ENCODE results near the gene NOL9. TPM values are rescaled to one million over a fixed set of nuclear protein-coding genes. Genes with fewer than 3 reads are reported as not detected.

Gene NOL9
- total RNA-seq, 1 donor from 2014 or later: 48.0 TPM

GRCh38 chr1:6554907-6555778 is 830 bp upstream of the NOL9 start, which contains the start of gene TAS1R1:
TSS of gene TAS1R1 (plus strand) at chr1:6555307. CDS start at chr1:6555374, 67 bp downstream.
- no peaks in the 10 kb centered on the region for H3K27me3 ChIP-seq
- no peaks in the 10 kb centered on the region for H3K9me3 Mint-ChIP-seq
- peak within 1 kb of the TSS; percentile 88 for H3K4me2 ChIP-seq
- H3F3A ChIP-seq (ENCODE audit: low read depth): no peaks in the 10 kb centered on the region
- H3K9ac ChIP-seq: peak within 1 kb of the TSS; percentile 97
- no peaks in the 10 kb centered on the region for H3K36me3 ChIP-seq
- H4K20me1 ChIP-seq (ENCODE audit: low read depth): peaks cover 13% of the 10 kb centered on the region
- H3K79me2 ChIP-seq (ENCODE audit: low read depth): peaks cover 33% of the 10 kb centered on the region
- no peak for DNase-seq (ENCODE audit: low spot score)
- peaks cover 2% of the 10 kb centered on the region for H3K36me3 Mint-ChIP-seq
- H2AFZ ChIP-seq (replicated peaks): peak within 1 kb of the TSS; percentile 88
- H3K27ac Mint-ChIP-seq: no peak within 1 kb of the TSS
- peak within 1 kb of the TSS; percentile 98 for H3K4me3 ChIP-seq
- peak within 1 kb of the TSS; percentile 83 for H3K4me3 Mint-ChIP-seq
- peaks cover 7% of the 10 kb centered on the region for H3K4me1 ChIP-seq
- H3K4me1 Mint-ChIP-seq: peaks cover 11% of the 10 kb centered on the region
- no peaks in the 10 kb centered on the region for H3K9me3 ChIP-seq (ENCODE audit: low read depth)
- peaks cover 5% of the 10 kb centered on the region for H3K27me3 Mint-ChIP-seq (ENCODE audit: insufficient read depth, low read depth)
- TF ChIP-seq EZH2phosphoT487 (IDR thresholded peaks at IDR 0.05) (no peak), EZH2 (IDR thresholded peaks at IDR 0.05) (no peak), CTCF (IDR thresholded peaks at IDR 0.05) (no peak)
- no peak within 1 kb of the TSS for H3K27ac ChIP-seq

GRCh38 chr1:6547301-6547700 is 7.0 kb downstream of the NOL9 start:
- Mint-ChIP-seq H3K4me3 (no peak overlapping the region), H3K27me3 (ENCODE audit: insufficient read depth, low read depth) (no peaks in the 10 kb centered on the region), H3K9me3 (no peaks in the 10 kb centered on the region), H3K36me3 (peaks cover 24% of the 10 kb centered on the region), H3K27ac (no peak overlapping the region), H3K4me1 (no peaks in the 10 kb centered on the region)
- H3K36me3 ChIP-seq: peaks cover 5% of the 10 kb centered on the region
- H3K4me3 ChIP-seq: no peak overlapping the region
- H3K27me3 ChIP-seq: no peaks in the 10 kb centered on the region
- H3K27ac ChIP-seq: no peak overlapping the region
- TF ChIP-seq EZH2phosphoT487 (IDR thresholded peaks at IDR 0.05) (no peak), EZH2 (IDR thresholded peaks at IDR 0.05) (no peak), CTCF (IDR thresholded peaks at IDR 0.05) (no peak)
- no peak for DNase-seq (ENCODE audit: low spot score)
- H3K4me1 ChIP-seq: no peaks in the 10 kb centered on the region
- H3K9ac ChIP-seq: no peak overlapping the region
- H3F3A ChIP-seq (ENCODE audit: low read depth): peaks cover 3% of the 10 kb centered on the region
- H2AFZ ChIP-seq (replicated peaks): no peak overlapping the region
- peaks cover 13% of the 10 kb centered on the region for H3K79me2 ChIP-seq (ENCODE audit: low read depth)
- no peak overlapping the region for H3K4me2 ChIP-seq
- no peaks in the 10 kb centered on the region for H3K9me3 ChIP-seq (ENCODE audit: low read depth)
- peaks cover 10% of the 10 kb centered on the region for H4K20me1 ChIP-seq (ENCODE audit: low read depth)

DNA sequence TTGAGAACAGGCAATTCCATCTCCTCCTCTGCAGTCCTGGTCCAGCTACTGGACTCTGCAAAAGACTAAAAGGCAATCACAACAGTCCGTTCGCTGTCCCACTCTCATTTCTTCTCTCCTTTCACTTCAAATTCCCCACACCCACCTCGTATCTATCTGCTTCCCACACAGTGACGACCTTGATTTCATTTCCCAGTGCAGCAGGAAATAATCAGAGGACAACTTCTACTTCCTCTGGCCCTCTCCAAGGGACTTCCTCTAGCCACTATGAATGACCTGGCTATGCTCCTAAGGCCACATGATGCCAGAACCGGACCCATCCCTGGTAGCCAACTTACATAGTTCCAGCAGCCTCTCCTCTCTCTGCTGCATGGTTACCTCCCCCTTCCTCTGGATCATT is 8.0 kb downstream of the NOL9 start:
- no peak for DNase-seq (ENCODE audit: low spot score)

More for the DNA sequence above, 8.0 kb downstream of the NOL9 start:
- H3F3A ChIP-seq (ENCODE audit: low read depth): peaks cover 3% of the 10 kb centered on the region
- H3K9me3 ChIP-seq (ENCODE audit: low read depth): no peaks in the 10 kb centered on the region
- no peak overlapping the region for H3K9ac ChIP-seq
- no peaks in the 10 kb centered on the region for H3K27me3 Mint-ChIP-seq (ENCODE audit: insufficient read depth, low read depth)
- peaks cover 24% of the 10 kb centered on the region for H3K36me3 Mint-ChIP-seq
- no peak overlapping the region for H2AFZ ChIP-seq (replicated peaks)
- no peak overlapping the region for H3K4me2 ChIP-seq
- peaks cover 8% of the 10 kb centered on the region for H3K36me3 ChIP-seq
- H3K4me1 ChIP-seq: no peaks in the 10 kb centered on the region
- H3K4me3 ChIP-seq: no peak overlapping the region
- no peak overlapping the region for H3K27ac ChIP-seq
- H3K79me2 ChIP-seq (ENCODE audit: low read depth): peaks cover 8% of the 10 kb centered on the region
- H3K4me3 Mint-ChIP-seq: no peak overlapping the region
- peaks cover 10% of the 10 kb centered on the region for H4K20me1 ChIP-seq (ENCODE audit: low read depth)
- no peaks in the 10 kb centered on the region for H3K4me1 Mint-ChIP-seq
- no peak for TF ChIP-seq EZH2 (IDR thresholded peaks at IDR 0.05)
- TF ChIP-seq EZH2phosphoT487 (IDR thresholded peaks at IDR 0.05): no peak
- TF ChIP-seq CTCF (IDR thresholded peaks at IDR 0.05): no peak
- H3K9me3 Mint-ChIP-seq: no peaks in the 10 kb centered on the region
- no peak overlapping the region for H3K27ac Mint-ChIP-seq
- H3K27me3 ChIP-seq: no peaks in the 10 kb centered on the region

All from neural progenitor cell (in vitro differentiated cells).